Fibroblast of gingiva (primary cell): ENCODE data around the gene SGPL1.
"Not testable (repeated sequence)": the region's sequence is repeated elsewhere in the genome, so short reads cannot be mapped to it uniquely, and the experiment has no call there.

Source experiments
- DNase-seq: peaks from one replicate; pipeline ENCODE4 v3.0.0-alpha.2; 2011; ENCODE audit warnings: low read depth

SGPL1 gene

GRCh38 chr10:70906031-70906783 lies 90.5 kb downstream of the SGPL1 start:
- no peak for DNase-seq

DNA sequence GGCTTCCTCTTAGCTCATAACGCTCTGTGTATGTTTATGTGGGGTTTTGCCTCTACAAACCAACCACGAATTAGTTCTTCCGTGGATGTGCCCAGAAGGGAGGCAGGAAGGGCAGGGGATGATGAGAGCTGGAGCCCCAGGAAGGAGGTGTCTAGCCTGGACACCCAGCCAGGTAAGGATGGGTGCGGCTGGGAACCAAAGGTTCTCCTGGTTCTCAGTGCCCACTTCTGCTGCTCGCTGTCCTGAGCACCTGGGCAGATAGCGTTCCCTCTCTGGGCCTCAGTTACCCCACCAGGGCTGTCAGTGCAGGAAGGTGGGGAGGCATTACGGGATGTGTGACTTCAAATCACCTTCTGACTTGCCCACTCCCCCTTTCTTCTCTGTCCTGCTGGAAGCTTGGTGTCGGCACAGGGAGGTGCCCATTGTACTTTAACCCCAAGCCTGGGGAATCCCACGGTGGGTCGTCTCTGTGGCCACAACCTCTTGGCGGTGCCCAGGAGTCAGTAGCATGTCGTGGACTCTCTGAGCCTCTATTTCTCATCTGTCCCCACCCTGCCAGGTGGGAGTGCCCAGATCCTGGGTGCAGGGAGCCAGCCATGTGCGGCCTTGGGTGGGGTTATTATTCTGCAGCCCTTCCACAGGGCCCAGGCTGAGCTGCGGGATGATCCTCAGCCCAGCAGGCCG lies 91.3 kb downstream of the SGPL1 start:
- DNase-seq, result no peak

DNA sequence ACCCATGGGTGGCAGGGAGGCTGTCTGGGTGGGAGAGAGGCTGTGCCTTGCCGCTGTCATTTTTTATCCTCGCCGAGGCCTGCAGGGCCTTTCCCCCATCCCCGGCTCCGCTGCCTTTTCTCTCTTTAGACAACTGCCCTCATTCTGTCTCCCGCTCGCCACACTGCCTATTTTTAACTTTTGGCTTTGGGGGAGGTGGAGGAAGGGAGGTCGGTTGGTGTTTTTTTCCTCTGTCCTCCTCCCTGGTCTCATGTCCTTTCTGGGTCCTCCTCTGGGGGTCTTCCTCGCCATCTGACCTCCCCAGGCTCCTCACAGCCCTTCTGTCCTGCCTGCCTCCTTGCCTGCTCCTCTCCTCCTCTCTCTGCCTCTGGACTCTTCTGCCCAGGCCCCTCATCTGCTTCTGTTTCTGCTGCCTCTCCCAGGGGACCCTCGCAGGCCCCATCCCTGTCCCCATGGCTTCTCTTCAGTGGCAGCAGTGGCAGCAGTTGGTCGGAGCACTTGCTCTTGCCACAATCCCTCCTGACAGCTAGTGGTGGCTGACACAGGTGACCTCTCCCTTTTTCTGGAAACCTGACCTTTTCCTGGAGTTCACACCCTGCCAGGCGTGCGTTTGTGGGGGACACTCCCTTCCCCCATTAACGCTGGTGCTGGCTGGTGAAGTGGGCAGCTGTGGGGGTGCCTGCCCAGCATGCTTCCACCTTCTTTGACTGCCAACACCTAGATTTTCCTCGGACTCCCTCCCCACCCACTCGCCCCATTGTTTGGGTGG lies 92.1 kb downstream of the SGPL1 start:
- DNase-seq, result no peak

DNA sequence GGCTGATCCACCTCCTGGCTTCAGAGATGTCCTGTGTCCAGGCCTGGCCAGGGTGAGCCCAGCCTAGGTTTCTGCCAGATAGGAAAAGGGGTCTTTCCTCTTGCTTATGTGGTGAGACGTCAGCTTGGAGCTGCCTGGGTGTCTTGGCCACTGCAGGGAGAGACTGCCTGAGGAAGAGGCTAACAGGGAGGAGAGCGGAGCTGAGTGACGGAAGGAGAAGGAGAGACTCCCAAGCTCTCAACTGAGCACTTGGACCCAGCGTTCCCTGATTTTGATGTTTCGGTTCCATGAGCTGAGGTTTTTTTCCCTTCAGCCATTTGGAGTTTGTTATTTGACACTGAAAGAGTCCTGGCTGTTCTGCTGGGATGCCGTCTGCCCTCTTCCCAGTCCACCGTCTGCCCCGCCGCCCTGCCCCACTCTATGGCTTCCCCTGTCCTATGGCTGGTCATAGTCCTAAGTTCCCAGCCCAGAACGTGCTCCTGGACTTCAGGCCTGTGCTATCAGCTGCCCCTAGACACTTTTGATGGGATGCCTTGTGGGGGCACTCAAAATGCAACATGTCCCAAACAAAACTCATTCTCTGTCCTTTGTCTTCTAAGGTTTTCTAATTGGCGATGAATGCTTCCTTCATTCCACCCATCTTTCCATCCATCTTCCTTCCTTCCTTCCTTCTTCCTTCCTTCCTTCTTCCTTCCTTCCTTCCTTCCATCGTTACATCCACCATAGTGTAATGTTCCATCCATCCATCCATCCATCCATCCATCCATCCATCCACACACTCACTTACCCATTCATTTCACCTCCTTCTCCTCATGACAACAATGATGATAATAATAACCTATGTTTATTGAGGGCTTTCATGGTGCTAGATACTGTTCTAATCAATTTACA lies 92.9 kb downstream of the SGPL1 start:
- DNase-seq, result no peak

- no peak for DNase-seq
Measured at GRCh38 chr10:70909326-70909935, 93.7 kb downstream of the SGPL1 start.

DNA sequence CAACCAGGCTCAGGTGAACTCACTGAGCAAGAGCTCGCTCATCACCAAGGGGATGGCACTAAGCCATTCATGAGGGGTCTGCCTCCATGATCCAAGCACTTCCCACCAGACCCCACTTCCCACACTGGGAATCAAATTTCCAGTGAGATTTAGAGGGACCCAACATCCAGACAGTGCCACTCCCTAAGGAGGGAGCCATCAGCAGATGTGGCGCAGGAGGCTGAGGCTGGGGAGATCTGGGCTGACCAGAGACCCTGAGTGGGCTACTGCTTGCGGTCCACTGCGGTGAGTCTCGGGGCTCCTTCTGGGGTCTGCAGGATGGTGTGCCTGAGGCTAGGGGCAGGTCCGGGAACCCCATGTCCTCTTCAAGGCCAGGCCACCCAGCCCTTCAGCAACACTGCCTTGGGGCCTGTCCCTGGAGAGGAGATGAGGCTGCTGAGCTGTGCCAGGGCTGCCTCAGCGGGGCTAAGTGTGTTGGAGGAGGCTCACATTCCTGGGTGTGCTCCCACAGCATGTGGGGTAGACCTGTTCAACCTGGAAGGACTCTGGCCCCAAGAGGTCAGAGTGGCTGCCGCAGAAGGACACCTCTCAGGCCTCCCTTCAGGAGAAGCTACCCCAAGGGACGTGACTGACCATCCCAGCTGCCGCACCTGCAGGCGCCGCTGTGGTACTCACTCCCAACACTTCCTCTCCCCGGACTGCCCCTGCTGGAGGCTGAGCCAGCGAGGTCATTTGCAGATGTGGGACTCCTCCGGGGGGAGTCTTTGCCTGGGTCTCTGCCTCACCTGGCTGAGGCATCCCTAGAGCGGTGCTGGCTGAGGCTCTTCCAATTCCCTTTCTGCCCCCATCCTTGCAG lies 95.0 kb downstream of the SGPL1 start:
- no peak for DNase-seq

- DNase-seq, result no peak
Measured at GRCh38 chr10:70911386-70911785, 95.6 kb downstream of the SGPL1 start.

DNA sequence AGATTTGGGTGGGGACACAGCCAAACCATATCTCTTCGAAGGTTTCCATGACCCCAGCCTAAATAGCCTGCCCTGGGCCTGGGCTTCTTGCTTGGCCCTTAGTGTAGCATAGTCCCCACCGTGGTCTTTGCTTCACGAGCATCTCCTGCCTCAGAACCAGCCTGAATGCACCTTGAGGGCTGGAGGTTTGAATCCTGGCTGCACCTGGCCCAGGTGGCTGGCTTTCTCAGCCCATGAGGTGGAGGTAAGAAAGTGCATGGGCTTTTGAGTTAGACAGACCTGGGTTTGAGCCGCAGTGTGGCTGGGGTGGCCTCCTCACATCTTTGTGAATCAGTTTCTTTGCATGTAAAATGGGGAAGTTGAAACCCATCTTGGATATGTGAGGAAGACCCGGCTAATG lies 96.8 kb downstream of the SGPL1 start:
- DNase-seq, result no peak

DNA sequence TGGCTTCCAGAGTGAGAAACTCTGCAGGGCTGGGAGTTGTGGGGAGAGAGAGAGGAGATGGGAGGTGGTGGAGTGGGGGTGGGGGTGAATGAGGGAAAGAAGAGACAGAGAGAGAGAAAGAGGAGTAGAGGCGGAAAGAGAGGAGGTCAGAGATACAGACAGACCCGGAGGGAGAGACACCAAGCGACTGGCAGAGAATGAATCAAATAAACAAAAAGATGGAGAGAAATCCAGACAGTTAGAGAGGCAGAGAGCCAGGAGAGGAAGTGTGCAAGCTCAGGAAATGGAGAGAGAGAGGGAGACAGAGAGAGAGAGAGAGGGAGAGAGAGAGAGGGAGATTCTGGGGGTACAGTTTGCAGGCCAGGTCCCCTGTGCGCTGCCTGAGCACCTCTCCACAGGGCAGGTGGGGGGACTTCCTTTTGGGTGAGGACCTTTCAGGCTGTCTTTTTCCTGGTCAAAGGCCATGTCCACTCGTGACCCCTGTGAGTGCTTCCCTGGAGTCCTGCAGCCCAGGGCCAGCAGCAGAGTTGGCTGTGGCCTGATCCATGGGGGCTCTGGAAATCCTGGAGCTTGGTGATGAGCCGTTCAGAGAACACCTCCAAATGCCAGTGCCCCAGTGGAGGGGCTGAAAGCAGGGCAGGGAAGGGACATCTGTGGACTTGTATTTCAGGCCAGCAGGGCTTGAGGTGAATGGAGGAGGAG lies 97.6 kb downstream of the SGPL1 start:
- DNase-seq, result no peak

DNA sequence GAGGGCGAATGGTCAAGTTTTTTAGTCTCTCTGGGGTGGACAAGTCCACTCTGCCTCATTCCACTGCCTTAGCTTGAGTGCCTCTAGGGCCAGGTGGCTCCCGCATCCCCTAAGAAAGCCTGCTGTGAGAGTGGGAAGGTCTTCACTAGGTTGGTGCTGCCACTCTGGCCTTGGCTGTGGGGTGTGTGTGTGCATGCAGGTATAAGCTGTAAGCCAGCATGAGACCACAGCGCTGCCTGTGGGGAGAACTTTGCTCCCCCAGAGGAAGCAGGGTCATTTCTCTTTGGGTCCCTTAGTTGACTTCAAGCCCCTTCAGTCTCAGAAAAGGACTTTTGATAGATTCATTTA lies 98.1 kb downstream of the SGPL1 start:
- no peak for DNase-seq

DNA sequence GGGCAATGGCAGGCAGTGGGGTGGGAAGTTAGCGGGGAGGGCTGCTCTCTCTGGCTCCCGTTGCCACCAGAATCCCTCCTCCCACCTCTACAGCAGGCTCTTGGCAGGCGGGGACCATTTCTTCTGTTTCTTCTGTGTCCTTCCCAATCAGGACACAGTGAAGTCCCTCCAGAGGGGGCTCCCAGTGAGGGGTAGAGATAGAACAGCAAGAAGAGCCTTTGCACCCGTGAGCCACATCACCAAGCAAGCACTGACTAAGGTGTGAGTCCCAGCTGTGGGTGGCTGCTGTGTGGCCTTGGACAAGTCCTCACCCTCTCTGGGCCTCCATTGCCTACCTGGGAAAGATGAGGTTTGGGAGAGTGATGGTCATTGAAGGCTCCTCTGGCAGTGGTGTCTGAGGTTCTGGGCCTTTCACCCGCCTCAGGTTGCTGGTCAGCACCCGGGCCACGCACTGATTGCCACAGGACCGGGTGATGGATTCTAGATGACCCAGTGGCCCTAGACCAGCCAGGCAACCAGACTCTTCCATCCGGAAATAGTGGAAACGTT lies 98.6 kb downstream of the SGPL1 start:
- DNase-seq, result no peak

- DNase-seq, result no peak
Measured at GRCh38 chr10:70915206-70915605, 99.5 kb downstream of the SGPL1 start.

DNA sequence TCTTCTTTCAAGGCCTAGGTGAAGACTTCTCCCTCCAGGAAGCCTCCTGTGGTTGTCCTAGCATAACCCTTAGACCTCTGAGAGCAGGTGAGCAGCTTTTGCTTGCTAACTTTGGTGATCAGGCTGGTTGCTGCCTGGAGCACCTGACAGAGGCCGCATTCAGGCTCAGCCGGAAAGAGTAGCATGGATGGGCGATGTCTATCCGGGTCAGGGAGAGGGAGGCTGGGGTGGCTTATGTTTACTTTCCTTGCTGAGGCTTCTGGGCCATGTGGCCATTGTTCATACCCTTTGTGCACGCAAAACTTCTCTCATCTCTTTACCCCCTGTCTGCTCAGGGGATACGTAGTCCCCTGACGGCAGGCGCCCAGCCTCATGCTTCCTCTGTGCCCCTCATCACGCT lies 100.1 kb downstream of the SGPL1 start:
- DNase-seq, result no peak

- no peak for DNase-seq
Measured at GRCh38 chr10:70916241-70916640, 100.5 kb downstream of the SGPL1 start.

DNA sequence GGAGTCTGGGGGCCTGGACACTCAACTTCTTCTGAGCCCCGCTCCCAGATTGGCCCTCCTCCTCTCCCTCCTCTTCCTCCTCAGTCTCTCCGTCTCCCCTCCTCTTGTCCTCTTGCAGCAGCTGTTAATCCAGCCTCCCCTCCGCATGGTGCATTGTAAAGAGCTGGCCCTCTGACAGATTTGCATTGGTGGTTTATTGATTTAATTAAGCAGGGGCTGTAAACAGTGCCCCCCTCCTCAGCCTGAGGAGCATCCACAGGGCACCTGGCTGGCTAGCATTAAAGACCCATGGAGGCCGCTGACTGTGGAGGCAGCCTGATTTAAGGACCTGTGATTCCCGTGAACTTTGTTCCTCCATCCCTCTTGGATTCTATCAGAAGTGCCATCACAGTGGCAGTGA lies 101.5 kb downstream of the SGPL1 start:
- no peak for DNase-seq

DNA sequence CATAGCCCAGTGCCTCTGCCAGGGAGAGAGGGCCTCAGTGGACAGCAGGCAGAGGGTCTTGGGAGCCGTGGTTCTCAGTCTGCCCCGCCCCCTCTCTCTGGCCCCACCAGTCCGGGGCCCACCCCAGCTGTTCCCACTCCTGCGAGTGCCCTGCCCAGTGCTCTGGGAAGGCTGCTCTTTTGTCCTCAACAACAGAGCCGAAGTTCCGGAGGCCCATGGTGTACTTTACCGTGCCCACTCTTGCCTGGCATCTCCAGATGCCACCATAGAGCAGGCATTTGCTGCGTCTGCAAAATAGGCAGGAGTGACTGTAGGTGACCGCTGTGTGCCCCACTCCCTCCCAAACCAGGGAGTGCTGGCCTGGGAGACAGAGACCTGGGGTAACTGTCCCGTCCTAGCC lies 101.9 kb downstream of the SGPL1 start:
- no peak for DNase-seq

DNA sequence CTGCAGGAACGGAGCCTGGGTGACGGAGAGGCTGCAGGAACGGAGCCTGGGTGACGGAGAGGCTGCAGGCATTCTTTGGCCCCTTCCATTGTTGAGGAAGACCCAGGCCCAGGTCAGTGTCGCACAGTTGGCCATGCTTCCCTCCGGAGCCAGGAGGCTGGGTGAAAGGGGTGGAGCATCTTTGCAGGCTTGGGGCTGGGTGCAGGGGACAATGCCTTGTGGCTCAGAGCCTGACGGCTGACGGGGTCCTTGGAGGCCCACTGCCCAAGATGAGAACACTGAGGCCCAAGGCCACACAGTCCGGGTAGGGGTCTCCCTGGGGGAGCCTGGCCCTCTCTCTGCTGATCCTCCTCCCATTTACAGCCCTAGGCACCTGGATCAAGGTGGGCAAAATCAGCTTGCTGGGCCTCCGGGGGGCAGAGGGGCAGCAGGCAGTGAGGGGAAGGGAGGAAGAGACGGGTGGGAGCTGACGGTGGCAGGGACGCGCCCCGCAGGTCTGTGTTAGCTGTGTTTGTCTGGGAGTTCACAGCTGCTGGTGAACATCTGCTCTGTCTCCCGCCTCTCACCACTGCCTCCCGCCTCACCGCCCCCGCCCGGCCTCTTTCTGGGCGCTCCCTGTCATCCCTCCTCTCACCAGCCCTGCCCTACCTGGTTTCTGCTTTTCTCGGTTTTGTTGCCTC lies 103.2 kb downstream of the SGPL1 start:
- no peak for DNase-seq

GRCh38 chr10:70919906-70920305 lies 104.2 kb downstream of the SGPL1 start:
- not testable (repeated sequence) for DNase-seq

DNA sequence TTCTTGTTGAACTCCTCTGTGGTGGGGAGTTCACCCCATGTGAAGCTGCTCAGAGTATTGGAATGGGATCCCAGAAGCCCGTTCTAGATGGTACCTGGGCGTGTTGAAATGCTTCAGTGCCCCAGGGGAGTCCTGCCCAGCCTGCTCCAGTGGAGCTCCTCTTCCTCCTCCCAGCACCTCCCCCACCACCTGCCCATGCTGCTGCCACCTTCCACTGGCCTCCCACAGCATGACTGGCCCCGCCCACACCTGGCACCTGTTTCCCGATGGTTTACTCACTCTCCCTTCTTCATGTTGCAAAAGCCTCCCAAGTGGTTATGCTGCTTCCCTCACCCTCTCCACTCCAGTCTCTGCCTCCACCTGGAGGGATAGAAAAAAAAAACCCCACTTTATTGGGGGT lies 104.8 kb downstream of the SGPL1 start:
- DNase-seq, result no peak
